GM18861 (cell line): ENCODE measurements around the gene G6PC1.
"Not testable (repeated sequence)": the region's sequence is repeated elsewhere in the genome, so short reads cannot be mapped to it uniquely, and the experiment has no call there.

Source experiments
- ATAC-seq: cut with Tn5 transposase; IDR thresholded peaks from one replicate; pipeline ENCODE4 v1.9.1; 2021; ENCODE audit not compliant: unreplicated experiment

Gene G6PC1

DNA sequence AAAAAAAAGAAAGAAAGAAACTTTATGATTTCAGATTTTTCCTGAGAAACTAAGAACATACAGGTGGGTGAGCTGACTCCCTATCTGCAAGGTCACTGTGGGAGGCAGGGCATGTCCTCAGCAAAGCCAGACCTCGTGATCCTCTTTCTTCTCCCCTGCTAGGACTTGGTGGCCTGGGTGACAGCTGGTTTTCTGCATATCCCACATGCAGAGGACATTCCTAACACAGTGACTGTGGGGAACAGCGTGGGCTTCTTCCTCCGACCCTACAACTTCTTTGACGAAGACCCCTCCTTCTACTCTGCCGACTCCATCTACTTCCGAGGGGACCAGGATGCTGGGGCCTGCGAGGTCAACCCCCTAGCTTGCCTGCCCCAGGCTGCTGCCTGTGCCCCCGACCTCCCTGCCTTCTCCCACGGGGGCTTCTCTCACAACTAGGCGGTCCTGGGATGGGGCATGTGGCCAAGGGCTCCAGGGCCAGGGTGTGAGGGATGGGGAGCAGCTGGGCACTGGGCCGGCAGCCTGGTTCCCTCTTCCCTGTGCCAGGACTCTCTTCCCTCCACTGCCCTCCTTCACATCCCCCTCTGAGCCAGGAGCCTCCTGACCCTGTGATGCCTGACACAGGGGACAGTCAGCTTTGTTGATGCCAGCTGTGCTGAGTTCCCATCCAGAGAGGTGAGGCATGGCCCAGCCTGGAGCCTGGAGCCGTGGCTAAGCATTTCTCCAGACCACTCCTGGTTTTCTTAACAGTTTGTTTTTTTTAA, 26.5 kb upstream of the G6PC1 start:
- not testable (repeated sequence) for ATAC-seq

DNA sequence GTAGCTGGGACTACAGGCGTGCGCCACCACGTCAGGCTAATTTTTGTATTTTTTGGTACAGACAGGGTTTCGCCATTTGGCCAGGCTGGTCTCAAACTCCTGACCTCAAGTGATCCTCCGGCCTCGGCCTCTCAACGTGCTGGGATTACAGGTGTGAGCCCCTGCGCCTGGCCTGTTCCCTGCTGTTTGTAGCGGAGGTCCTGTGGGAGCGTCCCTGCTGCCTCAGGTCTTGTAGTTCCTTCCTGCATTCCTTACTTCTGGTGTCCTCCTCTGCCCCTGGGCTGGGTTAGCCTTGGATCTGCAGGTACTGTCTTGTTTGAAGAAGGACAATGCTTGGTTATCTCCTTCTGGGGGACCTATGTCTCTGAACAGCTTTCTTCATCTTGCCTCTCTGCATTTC, 23.6 kb upstream of the G6PC1 start:
- ATAC-seq, result no peak

DNA sequence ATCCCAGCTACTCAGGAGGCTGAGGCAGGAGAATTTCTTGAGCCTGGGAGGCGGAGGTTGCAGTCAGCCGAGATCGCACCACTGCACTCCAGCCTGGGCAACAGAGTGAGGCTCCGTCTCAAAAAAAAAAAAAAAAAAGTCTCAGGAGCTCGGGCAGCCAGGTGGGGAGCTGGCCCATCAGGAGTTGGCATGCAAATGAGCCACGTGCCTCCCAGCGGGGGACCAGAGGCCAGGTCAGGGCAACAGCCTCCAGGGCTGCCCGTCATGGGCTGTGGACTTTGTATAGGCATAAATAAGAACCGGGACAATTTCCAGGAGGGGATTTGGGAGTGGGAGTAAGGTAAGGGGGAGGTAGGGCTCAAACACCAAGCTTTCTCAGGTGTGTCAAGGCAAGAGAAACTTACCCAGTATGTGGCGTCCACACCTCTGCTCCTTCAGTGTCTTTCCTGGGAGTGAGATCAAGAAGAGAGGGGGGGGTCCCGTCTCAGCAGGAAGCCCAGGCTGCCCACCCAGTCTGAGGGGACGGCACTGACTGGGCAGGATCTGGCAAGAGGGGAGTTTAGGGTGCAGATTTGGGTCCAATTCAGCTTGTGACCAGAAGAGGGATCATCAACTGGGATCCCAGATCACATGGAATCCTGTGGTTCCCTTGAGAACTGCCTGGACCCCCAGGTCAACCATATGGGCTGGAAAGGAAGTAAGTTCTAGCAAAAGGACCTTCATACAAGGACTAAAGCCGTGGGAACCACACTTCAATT, 22.3 kb upstream of the G6PC1 start:
- ATAC-seq, result no peak

DNA sequence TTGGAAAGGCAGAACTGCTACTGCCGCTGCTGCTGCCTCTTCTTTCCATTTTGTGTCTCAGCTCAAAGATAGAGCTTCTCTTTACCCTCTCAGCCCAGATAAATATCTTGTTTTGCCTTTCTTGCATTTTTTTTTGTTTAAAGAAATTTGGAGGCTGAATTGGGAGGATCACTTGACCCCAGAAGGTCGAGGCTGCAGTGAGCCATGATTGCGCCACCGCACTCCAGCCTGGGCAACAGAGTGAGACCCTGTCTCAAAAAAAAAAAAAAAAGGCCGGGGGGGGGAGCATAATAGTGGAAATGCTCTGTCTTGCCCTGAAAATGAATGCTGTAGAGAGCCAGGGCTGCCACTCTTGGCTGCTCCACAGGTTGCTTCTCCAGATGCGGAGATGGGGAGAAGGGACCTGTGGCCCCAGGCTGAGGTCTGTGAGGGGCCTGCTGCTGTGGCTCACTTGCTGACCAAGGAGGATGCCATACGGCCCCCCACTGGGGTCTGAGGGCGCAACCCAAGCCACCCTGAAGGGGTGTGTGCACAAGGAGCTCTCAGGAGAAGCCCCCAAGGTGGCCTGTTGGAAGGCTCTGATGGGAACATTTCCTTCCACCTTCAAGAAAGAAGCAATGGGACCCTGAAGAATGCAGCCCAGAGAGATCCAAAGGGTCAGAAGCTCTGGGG, 21.5 kb upstream of the G6PC1 start:
- no peak for ATAC-seq

DNA sequence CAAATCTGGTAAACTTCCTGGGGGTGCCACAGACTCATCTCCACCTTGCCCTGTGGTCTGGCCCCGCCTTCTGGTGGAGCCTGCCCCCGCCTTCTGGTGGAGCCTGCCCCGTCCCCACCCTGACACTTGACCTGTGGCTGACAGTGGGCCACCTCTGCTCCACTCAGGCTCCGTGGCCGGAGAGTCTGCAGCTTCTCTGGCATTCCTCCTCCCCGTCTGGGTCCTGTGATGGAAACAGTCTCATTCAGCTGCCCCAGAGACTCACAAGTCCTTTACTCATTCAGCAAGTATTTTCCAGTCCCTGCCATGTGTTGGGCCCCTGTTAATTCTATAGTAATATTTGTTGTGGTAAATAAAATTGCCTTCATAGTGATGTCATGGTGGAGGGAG, 21.0 kb upstream of the G6PC1 start:
- ATAC-seq, result no peak

DNA sequence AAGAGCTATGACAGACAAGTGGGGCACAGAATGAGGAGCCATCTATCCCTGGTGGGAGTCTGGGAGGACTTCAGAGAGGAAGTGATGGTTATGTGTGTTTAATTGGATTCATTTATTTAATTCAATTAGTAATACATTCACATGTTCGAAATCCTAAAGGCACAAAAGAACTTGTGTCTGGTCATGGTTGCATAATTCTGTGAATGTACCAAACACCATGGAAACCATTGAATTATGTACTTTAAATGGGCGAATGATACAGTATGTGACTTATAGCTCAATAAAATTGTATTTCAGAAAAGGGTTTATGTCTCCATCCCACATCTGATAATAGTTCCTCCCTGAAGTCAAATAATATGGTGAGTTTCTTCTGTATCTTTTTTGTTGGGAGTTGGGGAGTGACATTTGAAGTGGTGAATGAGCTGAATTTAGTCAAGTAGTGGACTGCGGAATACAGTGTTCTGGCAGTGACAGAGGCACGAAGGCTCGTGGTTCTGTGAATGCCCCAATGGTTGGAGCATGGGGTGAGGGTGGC, 19.8 kb upstream of the G6PC1 start:
- ATAC-seq, result no peak

DNA sequence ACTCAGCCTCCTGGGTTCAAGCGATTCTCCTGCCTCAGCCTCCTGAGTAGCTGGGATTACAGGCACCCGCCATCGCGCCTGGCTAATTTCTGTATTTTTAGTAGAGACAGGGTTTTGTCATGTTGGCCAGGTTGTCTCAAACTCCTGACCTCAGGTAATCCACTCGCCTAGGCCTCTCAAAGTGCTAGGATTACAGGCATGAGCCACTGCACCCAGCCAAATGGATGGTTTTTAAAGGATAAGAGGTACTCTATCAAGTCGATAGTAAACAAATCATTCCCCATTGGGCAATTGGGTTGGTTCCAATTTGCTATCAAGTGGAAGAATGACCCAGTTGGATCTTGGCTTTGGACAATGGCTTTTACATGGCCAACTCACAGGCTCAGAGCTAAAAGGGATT, 18.9 kb upstream of the G6PC1 start:
- ATAC-seq, result not testable (repeated sequence)

DNA sequence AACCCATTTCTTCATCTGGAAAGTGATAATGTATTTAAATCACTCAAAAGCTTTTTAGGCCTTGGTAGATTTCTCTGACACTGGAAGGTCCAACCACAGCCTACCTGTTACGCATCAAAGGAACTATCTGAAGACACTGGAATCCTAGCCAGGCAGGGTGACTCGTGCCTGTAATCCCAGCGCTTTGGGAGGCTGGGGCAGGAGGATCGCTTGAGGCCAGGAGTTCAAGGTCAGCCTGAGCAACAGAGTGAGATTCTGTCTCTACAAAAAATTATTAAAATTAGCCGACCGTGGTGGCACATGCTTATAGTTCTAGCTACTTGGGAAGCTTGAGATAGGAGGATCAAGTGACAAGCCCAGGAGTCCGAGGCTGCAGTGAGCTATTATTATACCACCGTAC, 18.4 kb upstream of the G6PC1 start:
- no peak for ATAC-seq

DNA sequence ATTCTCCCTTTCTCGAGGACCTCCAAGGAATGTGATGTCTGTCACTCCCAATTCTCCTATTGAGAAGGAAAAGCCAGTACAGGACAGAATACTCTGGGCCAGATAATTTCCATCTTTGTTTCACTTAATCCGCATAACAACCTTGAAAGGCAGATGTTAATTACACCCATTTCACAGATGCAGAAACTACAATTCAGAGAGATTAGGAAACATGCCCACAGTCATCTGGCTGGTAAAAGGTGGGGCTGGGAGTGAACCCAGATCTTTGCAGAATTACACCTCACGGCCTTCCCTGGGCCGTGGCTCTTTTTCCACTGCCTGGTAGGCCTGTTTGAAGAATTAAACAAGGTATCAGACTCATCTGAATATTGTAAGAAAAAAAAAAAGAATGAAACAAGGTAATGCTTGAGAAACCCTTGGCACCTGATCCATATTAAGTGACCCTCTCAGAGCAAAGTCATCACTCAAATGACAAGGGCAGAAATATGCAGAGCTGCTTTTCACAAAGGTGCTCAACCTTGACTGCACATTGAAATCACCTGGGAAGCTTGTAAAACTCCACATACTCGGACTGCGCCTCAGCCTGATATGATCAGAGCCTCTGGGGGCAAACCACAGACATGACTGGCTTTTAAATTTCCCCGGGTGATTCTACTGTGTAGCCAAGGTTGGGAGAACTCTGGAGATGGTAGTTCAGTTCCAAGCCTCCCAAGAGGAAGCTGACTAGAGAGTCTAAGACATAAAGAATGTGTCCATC, 16.6 kb upstream of the G6PC1 start:
- no peak for ATAC-seq

DNA sequence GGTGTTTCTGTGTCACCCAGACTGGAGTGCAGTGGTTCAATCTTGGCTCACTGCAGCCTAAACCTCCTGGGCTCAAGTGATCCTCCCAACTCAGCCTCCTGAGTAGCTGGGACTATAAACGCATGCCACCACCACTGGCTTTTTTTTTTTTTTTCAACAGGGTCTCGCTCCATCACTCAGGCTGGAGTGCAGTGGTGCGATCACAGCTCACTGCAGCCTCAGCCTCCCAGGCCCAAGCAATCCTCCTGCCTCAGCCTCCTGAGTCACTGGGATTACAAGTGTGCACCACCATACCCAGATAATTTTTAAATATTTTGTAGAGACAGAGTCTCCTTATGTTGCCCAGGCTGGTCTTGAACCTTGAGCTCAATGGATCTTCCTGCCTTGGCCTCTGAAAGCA, 14.8 kb upstream of the G6PC1 start:
- not testable (repeated sequence) for ATAC-seq

DNA sequence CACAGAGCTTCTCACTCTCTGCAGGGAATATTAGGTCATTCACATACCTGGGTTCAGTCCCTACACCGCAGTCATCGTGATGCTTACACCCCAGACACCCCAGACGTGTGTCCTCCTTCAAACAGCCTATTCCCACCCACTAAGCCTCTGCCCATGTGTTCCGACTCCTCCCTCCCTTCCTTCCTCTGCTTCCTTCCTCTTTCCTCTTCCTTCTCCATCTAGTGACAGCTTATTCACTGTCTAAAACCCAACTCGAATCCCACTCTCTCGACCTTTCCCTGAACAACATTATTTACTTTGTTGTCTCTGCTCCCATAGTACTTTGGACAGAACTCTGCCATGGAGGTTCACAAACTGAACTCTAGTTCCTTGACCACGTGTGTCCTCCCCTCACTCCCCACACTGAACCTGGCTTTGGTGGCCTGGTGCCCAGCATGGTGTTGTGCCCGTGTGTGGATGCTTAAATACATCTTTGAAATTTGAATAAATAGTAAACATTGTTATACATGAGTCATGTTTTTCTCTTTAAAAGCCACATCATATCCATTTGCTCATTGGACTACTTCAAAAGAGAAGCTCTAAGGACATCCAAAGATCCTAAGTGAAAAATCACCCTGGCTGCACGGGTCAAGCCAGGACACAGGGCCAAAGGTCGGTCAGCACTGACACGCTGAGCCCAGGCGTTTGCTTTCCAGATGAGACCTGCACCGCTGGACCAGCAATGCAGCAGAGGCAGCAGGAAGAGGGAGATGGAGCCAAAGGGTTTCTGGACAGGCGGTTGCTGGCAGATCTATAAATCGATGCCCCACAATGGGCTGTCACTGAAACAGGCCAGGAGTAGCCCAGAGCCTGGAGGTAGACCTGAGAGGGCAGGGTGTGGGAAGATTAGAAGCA, 14.1 kb upstream of the G6PC1 start:
- no peak for ATAC-seq

DNA sequence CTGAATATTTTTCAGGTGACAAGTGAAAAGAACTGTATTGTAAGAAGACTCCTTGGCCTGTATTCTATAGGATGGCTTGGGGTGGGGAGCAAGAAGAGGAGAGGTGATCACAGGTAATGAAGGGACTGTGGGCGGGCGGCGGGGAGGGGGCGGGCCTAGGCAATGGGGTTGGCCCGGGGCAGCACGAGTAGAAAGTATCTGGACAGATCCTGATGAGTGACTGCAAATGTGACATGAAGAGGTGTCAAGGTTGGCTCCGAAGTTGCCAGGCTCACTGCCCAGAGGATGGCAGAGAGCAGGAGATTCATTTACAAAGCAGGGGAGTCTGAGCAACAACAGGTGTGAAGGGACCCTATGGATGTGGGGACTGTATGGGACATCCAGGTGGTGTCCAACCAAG, 10.8 kb upstream of the G6PC1 start:
- ATAC-seq, result no peak

DNA sequence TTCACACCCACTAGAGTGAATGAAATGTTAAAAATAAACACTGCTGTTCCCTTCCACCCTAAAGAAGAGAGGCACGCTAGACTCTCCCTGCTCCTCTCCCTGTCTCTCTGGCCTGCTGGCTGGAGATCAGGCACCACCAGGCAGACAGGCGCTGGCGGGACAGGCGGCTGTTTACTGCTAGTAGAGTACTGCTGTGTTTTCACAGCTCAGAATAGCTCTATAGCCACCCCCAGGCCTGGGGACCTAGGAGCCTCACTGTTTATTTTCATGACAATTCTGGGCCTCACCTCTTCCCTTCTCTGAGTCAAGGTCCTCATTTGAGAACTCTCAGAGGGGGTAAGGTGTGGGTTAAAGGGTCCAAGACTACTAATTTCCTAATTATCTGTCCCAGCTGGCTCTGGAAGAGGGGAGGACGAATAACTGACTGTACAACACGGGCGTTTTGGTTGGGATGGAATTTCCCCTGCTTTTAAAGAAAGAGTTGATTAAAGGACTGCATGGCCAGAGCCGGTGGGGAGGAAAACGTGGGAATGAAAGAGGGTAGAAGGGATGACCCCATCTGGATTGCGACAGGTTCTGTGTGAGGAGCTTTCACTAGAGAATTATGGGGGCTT, 9.0 kb upstream of the G6PC1 start:
- ATAC-seq, result no peak

DNA sequence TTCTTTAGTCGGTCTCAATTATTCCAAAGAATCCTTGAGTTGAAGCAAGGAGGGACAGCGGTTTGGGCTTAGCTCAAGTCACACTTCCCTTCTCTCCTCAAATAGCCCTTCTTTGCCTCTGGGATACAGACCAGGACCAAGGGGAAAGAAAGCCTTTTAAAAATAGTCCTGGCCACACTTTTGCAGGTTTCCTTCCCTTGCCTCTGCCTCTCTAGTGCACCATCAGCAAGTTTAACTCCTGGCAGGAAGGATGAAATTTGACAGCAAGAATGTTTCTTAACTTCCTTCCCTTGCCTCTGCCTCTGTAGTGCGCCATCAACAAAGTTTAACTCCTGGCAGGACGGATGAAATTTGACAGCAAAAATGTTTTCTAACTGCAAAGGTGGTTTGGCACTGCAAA, 7.2 kb upstream of the G6PC1 start:
- no peak for ATAC-seq

DNA sequence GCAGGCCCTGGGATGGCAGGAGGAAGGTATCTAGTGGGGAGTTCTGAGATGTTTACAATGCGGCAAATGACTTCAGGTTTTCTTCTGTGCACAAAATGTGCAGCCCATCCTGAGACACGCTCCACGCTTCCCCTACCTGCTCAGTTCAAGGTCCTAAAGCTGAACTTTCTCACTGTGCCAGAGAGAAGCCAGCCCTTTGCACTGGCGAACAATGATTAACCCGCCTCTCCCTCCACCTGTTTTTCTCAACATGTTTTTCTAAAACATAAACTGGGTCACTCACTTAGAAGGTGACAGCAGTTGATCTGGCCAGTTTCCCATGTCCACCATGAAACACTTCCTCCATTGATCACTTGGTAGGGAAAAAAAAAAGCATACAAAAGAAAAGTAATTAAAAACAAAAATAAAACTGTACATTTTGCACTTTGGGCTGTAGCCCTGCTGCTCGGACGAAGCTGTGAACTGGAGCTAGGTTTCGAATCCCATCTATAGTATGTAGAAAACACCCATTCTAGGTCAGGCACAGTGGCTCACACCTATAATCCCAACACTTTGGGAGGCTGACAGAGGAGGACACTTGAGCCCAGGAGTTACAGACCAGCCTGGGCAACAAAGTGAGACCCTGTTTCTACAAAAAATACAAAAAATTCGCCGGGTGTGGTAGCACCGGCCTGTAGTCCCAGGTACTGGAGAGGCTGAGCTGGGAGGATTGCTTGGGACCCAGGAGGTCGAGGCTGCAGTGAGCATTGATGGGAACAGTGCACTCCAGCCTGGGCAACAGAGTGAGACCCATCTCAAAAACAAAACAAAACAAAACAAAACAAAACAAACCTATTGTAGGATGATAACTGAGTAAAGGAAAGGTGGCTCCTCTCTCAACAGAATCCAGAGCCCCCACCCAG, 6.1 kb upstream of the G6PC1 start:
- ATAC-seq, result no peak

DNA sequence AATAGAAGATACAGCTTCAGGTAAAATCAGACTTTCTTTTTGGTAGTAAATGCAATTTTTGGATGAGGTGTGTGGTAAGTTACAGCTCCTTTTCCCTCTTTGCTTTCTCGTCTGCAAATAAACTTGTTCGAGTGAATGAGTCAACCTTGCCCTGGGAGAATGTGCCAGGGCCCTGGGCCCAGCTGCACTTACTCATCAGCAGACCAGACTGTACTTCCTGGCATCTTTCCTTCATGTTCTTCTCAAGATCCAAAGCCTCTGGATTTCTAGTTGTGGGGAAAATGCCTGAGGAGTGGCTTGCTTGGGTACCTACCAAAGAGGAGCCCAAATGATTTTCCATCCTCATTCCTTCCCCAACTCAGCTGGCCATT, 5.4 kb upstream of the G6PC1 start:
- ATAC-seq, result no peak

DNA sequence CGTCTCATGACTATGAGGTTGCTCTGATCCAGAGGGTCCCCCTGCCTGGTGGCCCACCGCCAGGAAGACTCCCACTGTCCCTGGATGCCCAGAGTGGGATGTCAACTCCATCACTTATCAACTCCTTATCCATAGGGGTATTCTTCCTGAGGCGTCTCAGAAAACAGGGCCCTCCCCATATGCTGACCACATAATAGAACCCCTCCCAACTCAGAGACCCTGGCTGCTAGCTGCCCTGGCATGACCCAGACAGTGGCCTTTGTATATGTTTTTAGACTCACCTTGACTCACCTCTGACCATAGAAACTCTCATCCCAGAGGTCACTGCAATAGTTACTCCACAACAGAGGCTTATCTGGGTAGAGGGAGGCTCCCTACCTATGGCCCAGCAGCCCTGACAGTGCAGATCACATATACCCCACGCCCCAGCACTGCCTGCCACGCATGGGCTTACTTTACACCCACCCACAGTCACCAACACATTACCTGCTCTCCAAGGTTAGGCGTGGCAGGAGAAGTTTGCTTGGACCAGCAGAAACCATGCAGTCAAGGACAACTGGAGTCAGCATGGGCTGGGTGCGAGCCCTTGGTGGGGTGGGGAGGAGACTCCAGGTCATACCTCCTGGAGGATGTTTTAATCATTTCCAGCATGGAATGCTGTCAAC, 2.3 kb upstream of the G6PC1 start:
- no peak for ATAC-seq

DNA sequence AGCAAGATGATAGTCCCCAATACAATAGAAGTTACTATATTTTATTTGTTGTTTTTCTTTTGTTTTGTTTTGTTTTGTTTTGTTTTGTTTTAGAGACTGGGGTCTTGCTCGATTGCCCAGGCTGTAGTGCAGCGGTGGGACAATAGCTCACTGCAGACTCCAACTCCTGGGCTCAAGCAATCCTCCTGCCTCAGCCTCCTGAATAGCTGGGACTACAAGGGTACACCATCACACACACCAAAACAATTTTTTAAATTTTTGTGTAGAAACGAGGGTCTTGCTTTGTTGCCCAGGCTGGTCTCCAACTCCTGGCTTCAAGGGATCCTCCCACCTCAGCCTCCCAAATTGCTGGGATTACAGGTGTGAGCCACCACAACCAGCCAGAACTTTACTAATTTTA, 618 bp upstream of the G6PC1 start:
- not testable (repeated sequence) for ATAC-seq
